Thyroid gland (tissue), 4 donors: ENCODE results near the gene NTN1. TPM values are rescaled to one million over a fixed set of nuclear protein-coding genes. Genes with fewer than 3 reads are reported as not detected.
"Not testable (repeated sequence)": the region's sequence is repeated elsewhere in the genome, so short reads cannot be mapped to it uniquely, and the experiment has no call there.

Experiments used
- DNase-seq, 2 donors: peaks; one replicate each; pipeline ENCODE4 v3.0.0-alpha.2; 2019
- H3K27ac ChIP-seq, 3 donors: fragments of 200-600 bp; sonication (generic); 1 replicate in 2 of 3; 2 replicates in 1 of 3; pipeline ENCODE4 v1.5.1; 2016 to 2019; ENCODE audit warnings: mild to moderate bottlenecking in 1 of 3, moderate library complexity in 1 of 3
- H3K27me3 ChIP-seq: fragments of 200-600 bp; sonication (generic); one replicate; pipeline ENCODE4 v1.5.1; 2019
- H3K36me3 ChIP-seq, 2 donors: fragments of 200-600 bp; sonication (generic); one replicate each; pipeline ENCODE4 v1.5.1; 2016 to 2019
- H3K4me1 ChIP-seq, 2 donors: fragments of 200-600 bp; sonication (generic); one replicate each; pipeline ENCODE4 v1.5.1; 2017 to 2019
- H3K4me3 ChIP-seq, 3 donors: fragments of 200-600 bp; sonication (generic); replicated peaks in 1 of 3; 1 replicate in 2 of 3; 2 replicates in 1 of 3; pipeline ENCODE4 v1.5.1; 2016; ENCODE audit warnings: mild to moderate bottlenecking in 1 of 3
- H3K9me3 ChIP-seq: fragments of 200-600 bp; sonication (generic); one replicate; pipeline ENCODE4 v1.5.1; 2017
- CTCF ChIP-seq, 6 experiments: fragments of 200-600 bp in 3 of 6; fragments of 450-650 bp in 3 of 6; sonication (generic) in 3 of 6; IDR thresholded peaks; one replicate each; pipeline ENCODE4 v1.5.1; 2016 to 2019; ENCODE audit warnings: antibody characterized with exemption in 6 of 6, mild to moderate bottlenecking in 2 of 6, inconsistent platforms in 1 of 6, moderate library complexity in 1 of 6
- POLR2A ChIP-seq, 2 donors: fragments of 450-650 bp; IDR thresholded peaks; one replicate each; pipeline ENCODE4 v1.6.1; 2017; ENCODE audit warnings: antibody characterized with exemption in 2 of 2, mild to moderate bottlenecking in 2 of 2, moderate library complexity in 1 of 2
- WGBS, 2 donors: methylation state at CpG; one replicate each; pipeline ENCODE4 v1.1.5; 2017; 5-methylcytosine and 5-hydroxymethylcytosine counted together
- intact Hi-C: fragments of 100-400 bp; cut with DNase I; formaldehyde crosslinking; loops from one replicate; pipeline ENCODE4 v1.15.1; 2023
- total RNA-seq, 4 donors: library from RNA; depleted of rRNA; stranded (reverse); fragments of >200 nt; gene quantifications; one replicate each; pipeline ENCODE4 v1.2.3, GENCODE V29; 2016

The NTN1 gene
- total RNA-seq, 4 donors from 2014 or later = 4.1 to 9.2 (median 7.1) TPM

- DNase-seq = no peak
- H3K27me3 ChIP-seq = no peaks in the 10 kb centered on the region
- TF ChIP-seq CTCF (IDR thresholded peaks at IDR 0.05) (no peak), POLR2A (IDR thresholded peaks at IDR 0.05) (no peak)
- H3K36me3 ChIP-seq = no peaks in the 10 kb centered on the region
- H3K4me3 ChIP-seq = no peak overlapping the region
- no peaks in the 10 kb centered on the region for H3K9me3 ChIP-seq
- intact Hi-C loops = no loop called here
- no peak overlapping the region for H3K27ac ChIP-seq
- no peaks in the 10 kb centered on the region for H3K4me1 ChIP-seq
- whole genome bisulfite sequencing, 2 donors = 80 to 86% methylated on average over 4 of the region's 4 CpGs
Observed at GRCh38 chr17:8985054-8985701, 36.1 kb upstream of the NTN1 start.

- Histone ChIP-seq H3K9me3 (no peaks in the 10 kb centered on the region), H3K27ac (no peak overlapping the region), H3K27me3 (no peaks in the 10 kb centered on the region), H3K4me3 (no peak overlapping the region), H3K4me1 (no peaks in the 10 kb centered on the region), H3K36me3 (no peaks in the 10 kb centered on the region)
- no peak for TF ChIP-seq POLR2A (IDR thresholded peaks at IDR 0.05)
- no peak for TF ChIP-seq CTCF (IDR thresholded peaks at IDR 0.05)
- intact Hi-C loops = no loop called here
- DNase-seq = no peak
- WGBS, 2 donors = 92% methylated on average over 2 of the region's 2 CpGs
Observed at GRCh38 chr17:8986295-8986694, 35.0 kb upstream of the NTN1 start.

GRCh38 chr17:8988263-8988935, 32.9 kb upstream of the NTN1 start:
- H3K36me3 ChIP-seq, H3K4me3 ChIP-seq, H3K27me3 ChIP-seq, DNase-seq, H3K4me1 ChIP-seq, intact Hi-C loops, H3K27ac ChIP-seq, H3K9me3 ChIP-seq: not testable (repeated sequence)
- 46 to 74% methylated on average over 2 of the region's 2 CpGs for WGBS, 2 donors

- Histone ChIP-seq H3K4me3 (no peak overlapping the region), H3K36me3 (no peaks in the 10 kb centered on the region), H3K27ac (no peak overlapping the region), H3K9me3 (no peaks in the 10 kb centered on the region), H3K27me3 (no peaks in the 10 kb centered on the region), H3K4me1 (no peaks in the 10 kb centered on the region)
- peak; percentile 54 to 59 for DNase-seq
- WGBS, 2 donors = 49 to 57% methylated on average over 9 of the region's 10 CpGs
- intact Hi-C loops = loop anchor here (10.0 kb wide), 1 partner anchor 533 kb away; no protein-coding TSS in a partner anchor
- TF ChIP-seq POLR2A (IDR thresholded peaks at IDR 0.05) = no peak
- TF ChIP-seq CTCF (IDR thresholded peaks at IDR 0.05) = peak; percentile 28 to 71 (median 56)
Observed at GRCh38 chr17:8991514-8992285, 29.6 kb upstream of the NTN1 start.

- no peak for TF ChIP-seq POLR2A (IDR thresholded peaks at IDR 0.05)
- peak in 4 of 6 experiments; percentile 16 to 46 (median 33) for TF ChIP-seq CTCF (IDR thresholded peaks at IDR 0.05)
- Histone ChIP-seq H3K4me1 (no peaks in the 10 kb centered on the region), H3K36me3 (no peaks in the 10 kb centered on the region), H3K9me3 (no peaks in the 10 kb centered on the region), H3K27ac (no peak overlapping the region), H3K4me3 (no peak overlapping the region), H3K27me3 (no peaks in the 10 kb centered on the region)
- intact Hi-C loops = loop anchor here (10.0 kb wide), 1 partner anchor 530 kb away; no protein-coding TSS in a partner anchor
- DNase-seq = peak; percentile 9 to 21
- WGBS, 2 donors = 72 to 74% methylated on average over 7 of the region's 7 CpGs
Observed at GRCh38 chr17:8994319-8994718, 27.0 kb upstream of the NTN1 start.
